Brain microvascular endothelial cell (primary cell): Measurements from ENCODE around the gene EPHA10.

ENCODE experiments used
- DNase-seq: peaks from one replicate; pipeline ENCODE4 v3.0.0-alpha.2; 2020
- H3K27ac ChIP-seq: fragments of 250-450 bp; sonication (Bioruptor Pico); 2 replicates; pipeline ENCODE4 v1.5.1; 2020; ENCODE audit warnings: mild to moderate bottlenecking, moderate library complexity
- H3K27me3 ChIP-seq: fragments of 250-450 bp; sonication (Bioruptor Pico); replicated peaks from 2 replicates; pipeline ENCODE4 v1.5.1; 2020; ENCODE audit warnings: mild to moderate bottlenecking
- H3K36me3 ChIP-seq: fragments of 250-450 bp; sonication (Bioruptor Pico); replicated peaks from 2 replicates; pipeline ENCODE4 v1.5.1; 2020; ENCODE audit warnings: mild to moderate bottlenecking
- H3K4me3 ChIP-seq: 2 replicates; pipeline ENCODE4 v1.5.1; 2011; ENCODE audit warnings: low read depth, mild to moderate bottlenecking, control low read depth, low read length, moderate library complexity
- CTCF ChIP-seq: IDR thresholded peaks from 2 replicates; pipeline ENCODE4 v1.5.1; 2011; ENCODE audit warnings: low read depth, mild to moderate bottlenecking, moderate library complexity, low read length, control low read depth, inconsistent platforms; ENCODE audit errors: missing control alignments
- in situ Hi-C: cut with HindIII; loops from 2 replicates; pipeline ENCODE4 v1.10.0; 2017; ENCODE audit warnings: low sequenced_read_pairs, low pct_ligation_motif_present

EPHA10 gene

DNA sequence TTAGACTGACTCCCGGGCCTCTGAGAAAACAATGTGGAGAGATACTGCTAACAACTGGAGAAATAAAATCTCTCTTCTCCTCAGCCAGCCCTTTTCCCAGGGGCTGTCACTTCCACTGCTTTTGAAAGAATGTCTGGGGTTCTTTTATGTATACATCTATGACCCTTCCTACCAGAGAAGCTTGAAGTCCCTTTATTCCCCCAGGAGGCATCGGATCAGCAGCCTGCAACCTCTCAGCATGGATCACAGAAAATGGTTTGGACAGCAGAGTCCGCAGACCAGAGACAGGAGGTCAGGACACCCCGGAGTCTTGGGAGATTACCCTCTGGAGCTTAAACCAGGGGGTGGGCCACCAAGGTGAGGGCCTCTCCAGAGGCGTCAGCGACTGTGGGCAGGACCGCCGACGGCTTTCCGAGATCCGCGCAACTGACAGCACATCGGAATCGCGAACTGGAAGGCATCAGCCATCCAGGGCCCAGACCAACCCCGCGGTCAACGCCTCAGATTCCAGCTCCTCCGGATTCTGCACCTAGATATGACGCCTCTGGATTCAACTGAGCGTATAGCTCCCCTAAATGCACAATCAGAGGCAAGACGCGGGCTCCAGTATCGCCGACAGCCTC is 1.0 kb downstream of the EPHA10 start:
- no peaks in the 10 kb centered on the region for H3K36me3 ChIP-seq
- H3K27ac ChIP-seq, result no peak overlapping the region
- H3K27me3 ChIP-seq, result peaks cover 47% of the 10 kb centered on the region
- no peak for TF ChIP-seq CTCF
- DNase-seq, result no peak
- in situ Hi-C loops, result no loop called here
- no peak overlapping the region for H3K4me3 ChIP-seq

- H3K27ac ChIP-seq, result no peak overlapping the region
- H3K27me3 ChIP-seq, result peaks cover 46% of the 10 kb centered on the region
- H3K4me3 ChIP-seq, result no peak overlapping the region
- in situ Hi-C loops, result no loop called here
- no peaks in the 10 kb centered on the region for H3K36me3 ChIP-seq
- no peak for TF ChIP-seq CTCF
- DNase-seq, result no peak
Observed at GRCh38 chr1:37762516-37762915, 2.4 kb downstream of the EPHA10 start.

GRCh38 chr1:37761416-37762095 is 3.4 kb downstream of the EPHA10 start:
- in situ Hi-C loops, result no loop called here
- DNase-seq, result no peak
- no peak for TF ChIP-seq CTCF
- Histone ChIP-seq H3K27ac (no peak overlapping the region), H3K27me3 (peaks cover 38% of the 10 kb centered on the region), H3K36me3 (no peaks in the 10 kb centered on the region), H3K4me3 (no peak overlapping the region)

DNA sequence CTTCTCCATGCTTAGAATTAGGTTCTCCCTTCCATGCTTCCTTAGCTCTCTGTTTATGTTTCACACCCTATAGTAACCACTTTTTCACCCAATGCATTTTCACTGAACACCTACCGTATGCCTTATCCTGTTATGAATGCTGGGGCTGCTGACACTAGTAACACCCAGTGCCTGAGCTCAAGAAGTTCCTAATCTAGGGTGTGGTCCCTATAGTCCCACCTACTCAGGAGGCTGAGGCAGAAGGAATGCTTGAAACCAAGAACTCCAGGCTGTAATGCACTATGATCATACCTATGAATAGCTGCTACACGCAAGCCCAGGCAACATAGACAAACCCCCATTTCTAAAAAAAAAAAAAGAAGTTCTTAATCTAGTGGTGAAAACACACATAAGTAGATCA is 5.5 kb downstream of the EPHA10 start:
- no peak overlapping the region for H3K27ac ChIP-seq
- H3K4me3 ChIP-seq, result no peak overlapping the region
- in situ Hi-C loops, result no loop called here
- TF ChIP-seq CTCF, result no peak
- DNase-seq, result no peak
- H3K36me3 ChIP-seq, result no peaks in the 10 kb centered on the region
- H3K27me3 ChIP-seq, result peaks cover 31% of the 10 kb centered on the region

GRCh38 chr1:37755951-37756560 is 8.9 kb downstream of the EPHA10 start:
- H3K27me3 ChIP-seq, result peaks cover 35% of the 10 kb centered on the region
- H3K27ac ChIP-seq, result no peak overlapping the region
- no peak for TF ChIP-seq CTCF
- in situ Hi-C loops, result no loop called here
- H3K36me3 ChIP-seq, result no peaks in the 10 kb centered on the region
- DNase-seq, result no peak
- H3K4me3 ChIP-seq, result no peak overlapping the region

DNA sequence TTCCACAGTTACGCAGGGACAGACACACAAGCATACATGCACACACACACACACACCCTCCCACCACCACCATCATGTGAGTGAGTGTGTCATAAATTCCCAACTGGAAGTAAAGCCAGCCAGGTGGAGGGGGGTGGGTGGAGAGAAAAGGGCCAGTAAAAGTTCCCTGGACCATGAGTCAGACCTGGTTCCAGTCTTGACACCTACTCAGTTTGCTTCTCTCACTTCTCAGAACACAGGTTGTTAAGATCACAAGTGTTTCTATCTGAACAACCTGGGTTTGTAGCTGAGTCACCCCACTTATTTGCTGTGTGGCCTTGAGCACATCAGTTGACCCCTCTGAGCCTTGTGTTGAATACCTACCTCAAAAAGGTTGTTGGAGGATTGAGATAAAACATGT is 9.6 kb downstream of the EPHA10 start:
- in situ Hi-C loops, result no loop called here
- Histone ChIP-seq H3K36me3 (no peaks in the 10 kb centered on the region), H3K4me3 (no peak overlapping the region), H3K27ac (no peak overlapping the region), H3K27me3 (peaks cover 35% of the 10 kb centered on the region)
- DNase-seq, result no peak
- TF ChIP-seq CTCF, result no peak
